Epidermal melanocyte (primary cell): Measurements from ENCODE around the gene SH2D1B.
"Not testable (repeated sequence)": the region's sequence is repeated elsewhere in the genome, so short reads cannot be mapped to it uniquely, and the experiment has no call there.

Source experiments
- DNase-seq: peaks from one replicate; pipeline ENCODE4 v3.0.0; 2011; ENCODE audit warnings: low spot score; ENCODE audit not compliant: insufficient read length

SH2D1B gene, protein sequence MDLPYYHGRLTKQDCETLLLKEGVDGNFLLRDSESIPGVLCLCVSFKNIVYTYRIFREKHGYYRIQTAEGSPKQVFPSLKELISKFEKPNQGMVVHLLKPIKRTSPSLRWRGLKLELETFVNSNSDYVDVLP

DNA sequence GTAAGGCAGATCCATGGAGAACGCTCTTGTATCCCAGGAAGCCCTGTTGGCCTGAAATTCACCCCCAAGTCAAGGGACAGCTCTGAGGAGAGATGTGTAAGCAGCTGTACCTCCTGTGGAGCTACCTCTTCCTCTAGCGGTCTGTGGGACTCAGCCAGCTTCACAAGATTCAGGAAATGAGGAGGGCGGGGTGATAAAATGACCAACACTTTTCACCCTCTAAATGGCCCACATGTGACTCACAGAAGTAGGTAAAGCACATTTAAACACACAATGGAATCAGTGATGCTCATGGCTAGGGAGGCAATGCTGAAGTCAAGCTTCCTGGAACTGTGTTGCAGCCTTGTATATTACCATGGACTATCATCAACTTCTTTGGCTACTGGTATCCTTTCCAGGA lies at the start of gene SH2D1B:
SH2D1B (minus strand) TSS at position 135 of the 400 bp plus-strand sequence; CDS start at position 15, 120 bp downstream.
- DNase-seq: no peak

- DNase-seq: no peak
Measured at GRCh38 chr1:162458236-162458635, 46.3 kb upstream of the SH2D1B start.

DNA sequence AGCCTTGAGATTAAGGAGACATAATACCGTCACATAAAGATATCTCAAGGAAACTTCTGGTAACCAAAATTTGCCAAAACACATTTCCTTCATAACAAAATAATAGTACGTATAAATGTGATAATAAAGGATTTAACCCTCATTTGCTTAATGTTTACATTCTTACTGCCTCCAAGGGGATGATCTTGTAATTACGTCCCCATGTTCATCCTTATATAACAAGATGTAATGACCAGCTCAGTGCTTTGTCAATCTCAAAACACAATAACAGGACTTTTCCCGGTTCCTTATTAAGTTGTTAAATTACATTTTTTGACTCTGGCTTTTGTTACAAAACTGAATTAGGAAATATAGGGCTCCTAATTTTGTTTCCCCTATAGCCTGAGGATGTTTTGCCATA lies 44.4 kb upstream of the SH2D1B start:
- no peak for DNase-seq

GRCh38 chr1:162454361-162454760 lies 42.4 kb upstream of the SH2D1B start:
- DNase-seq: not testable (repeated sequence)

GRCh38 chr1:162446946-162447345 lies 35.0 kb upstream of the SH2D1B start:
- DNase-seq: no peak

- DNase-seq: no peak
Measured at GRCh38 chr1:162444903-162445302, 33.0 kb upstream of the SH2D1B start.

GRCh38 chr1:162432977-162433713 lies 21.2 kb upstream of the SH2D1B start:
- DNase-seq: not testable (repeated sequence)

DNA sequence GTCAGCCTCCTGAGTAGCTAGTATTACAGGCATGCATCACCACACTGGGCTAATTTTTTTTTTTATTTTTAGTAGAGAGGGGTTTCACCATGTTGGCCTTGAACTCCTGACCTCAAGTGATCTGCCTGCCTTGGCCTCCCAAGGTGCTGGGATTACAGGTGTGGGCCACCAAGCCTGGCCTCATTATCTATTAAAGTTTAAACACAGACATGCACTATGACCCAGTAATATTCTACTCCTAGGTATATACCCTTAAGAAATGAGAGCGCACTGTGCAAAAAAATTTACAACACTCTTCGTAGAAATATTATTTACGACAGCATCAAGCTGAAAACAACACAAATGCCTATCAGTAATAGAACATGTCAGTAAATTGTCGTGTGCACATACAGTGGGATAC lies 18.6 kb upstream of the SH2D1B start:
- no peak for DNase-seq

DNA sequence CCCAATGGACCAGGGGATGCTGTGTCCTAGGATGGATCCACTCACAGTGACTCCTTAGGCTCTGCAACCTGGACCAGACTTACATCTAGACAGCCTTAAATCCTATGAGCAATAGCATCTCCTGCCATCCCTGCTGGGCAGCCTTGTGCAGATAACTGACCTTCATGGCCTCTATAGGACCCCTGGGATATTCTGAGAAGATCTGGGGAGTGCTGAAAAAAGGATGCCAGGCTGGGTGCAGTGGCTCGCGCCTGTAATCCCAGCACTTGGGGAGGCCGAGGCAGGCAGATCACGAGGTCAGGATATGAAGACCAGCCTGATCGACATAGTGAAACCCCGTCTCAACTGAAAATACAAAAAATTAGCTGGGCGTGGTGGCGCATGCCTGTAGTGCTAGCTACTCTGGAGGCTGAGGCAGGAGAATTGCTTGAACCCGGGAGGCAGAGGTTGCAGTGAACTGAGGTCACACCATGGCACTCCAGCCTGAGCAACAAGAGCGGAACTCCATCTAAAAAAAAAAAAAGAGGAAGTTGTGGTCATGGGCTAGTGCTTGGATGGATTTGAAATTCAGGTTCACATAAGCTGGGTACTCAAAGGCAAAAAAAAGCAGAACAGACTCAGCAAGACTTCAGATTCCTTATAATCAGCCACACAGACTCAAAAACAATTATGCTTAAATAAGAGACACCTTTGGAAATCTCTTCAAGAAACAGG lies 10.9 kb upstream of the SH2D1B start:
- no peak for DNase-seq

DNA sequence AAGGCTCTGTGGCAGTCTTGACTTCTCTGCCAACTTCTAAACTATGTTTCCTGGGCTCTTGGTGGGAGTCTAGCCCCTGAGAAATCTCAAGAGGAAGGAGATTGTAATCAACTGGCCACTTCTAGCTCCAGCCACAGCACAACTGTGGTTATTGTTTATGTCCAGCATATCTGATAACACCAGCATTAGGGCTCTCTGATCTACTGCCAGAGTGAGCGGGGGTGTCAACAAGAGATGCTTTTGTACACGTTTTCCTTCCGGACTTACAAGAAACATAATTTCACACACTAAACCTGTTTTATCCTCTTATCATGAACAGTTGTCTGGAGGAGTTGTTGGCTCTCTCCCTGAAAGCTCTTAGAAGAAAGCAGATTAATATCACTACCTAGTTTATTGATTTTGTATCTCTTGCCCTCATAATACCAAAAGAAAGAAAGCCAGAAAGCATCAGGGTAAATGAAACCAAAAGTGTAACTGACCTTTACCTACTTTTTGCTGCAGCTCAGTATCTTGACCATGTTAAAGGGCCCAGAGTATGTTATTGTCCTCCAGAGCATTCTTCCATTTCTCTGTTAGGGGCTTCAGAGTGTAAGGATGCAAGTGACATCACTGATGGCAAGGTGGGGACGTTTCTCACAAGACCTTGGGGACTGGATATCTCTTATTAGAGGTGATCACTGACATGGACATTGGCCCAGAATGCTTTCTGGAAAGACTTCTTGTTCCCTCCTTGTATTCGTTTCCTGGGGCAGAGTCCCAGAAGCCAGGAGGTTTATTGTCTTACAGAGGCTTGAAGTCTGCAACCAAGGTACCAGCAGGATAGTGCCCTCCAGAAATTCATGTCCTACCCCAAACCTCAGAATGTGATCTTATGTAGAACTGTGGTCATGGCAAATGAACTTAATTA lies 9.6 kb upstream of the SH2D1B start:
- DNase-seq: no peak

DNA sequence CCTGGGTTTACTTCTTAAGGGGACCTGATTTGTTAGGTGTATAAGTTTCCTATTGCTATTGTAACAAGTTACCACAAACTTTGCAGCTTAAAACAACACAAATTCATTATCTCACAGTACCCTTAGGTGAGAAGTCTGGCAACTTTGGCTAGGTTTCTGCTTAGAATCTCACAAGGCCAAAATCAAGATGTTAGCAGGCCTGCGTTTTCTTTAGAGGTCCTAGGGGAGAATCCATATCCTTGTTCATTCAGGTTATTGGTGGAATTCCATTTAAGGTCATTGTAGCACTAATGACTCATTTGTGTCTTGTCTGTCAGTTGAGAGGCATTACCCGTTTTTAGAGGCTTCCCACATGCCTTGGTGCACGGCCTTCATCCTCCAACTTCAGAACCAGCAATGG lies 8.2 kb upstream of the SH2D1B start:
- no peak for DNase-seq

GRCh38 chr1:162419450-162419931 lies 7.6 kb upstream of the SH2D1B start:
- not testable (repeated sequence) for DNase-seq

GRCh38 chr1:162418584-162418983 lies 6.6 kb upstream of the SH2D1B start:
- DNase-seq: not testable (repeated sequence)

DNA sequence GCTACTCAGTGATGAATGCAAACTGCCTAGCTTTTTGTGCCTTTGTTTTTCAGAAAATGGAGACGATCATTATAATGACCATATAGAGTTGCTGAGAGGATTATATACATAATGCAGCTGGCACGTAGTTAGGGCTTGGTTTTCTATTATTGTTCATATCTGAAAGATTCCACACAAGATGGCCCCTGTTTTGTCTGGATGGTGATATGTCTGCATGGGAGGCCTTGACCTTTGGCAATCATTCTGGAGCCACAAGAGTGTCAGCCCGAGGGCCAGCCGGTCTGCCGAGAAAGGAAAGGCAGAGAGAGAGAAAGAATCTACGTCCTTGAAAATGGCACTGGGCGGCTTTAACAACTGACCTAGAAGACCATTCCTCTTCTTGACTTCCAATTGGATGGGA lies 5.7 kb upstream of the SH2D1B start:
- no peak for DNase-seq

- DNase-seq: no peak
Measured at GRCh38 chr1:162416909-162417308, 5.0 kb upstream of the SH2D1B start.

GRCh38 chr1:162416215-162416614 lies 4.3 kb upstream of the SH2D1B start:
- DNase-seq: no peak

DNA sequence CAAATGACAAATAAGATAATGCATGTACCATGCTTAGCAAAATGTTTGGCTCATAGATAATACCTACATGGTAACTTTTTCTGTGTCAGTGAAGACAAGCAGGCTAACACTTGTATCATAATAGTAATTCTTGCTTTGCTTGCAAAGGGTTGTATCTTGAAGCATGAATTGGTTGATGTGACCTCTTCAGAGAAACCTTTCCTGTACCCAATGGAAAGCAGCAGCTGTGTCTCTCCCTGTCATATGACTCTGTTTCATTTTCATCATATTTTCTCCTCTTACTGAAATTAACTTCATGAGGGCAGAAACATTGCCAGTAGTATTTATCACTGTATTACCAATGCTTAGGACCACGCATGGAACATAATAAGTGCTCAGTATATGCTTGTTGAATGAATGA lies 4.4 kb downstream of the SH2D1B start:
- no peak for DNase-seq

DNA sequence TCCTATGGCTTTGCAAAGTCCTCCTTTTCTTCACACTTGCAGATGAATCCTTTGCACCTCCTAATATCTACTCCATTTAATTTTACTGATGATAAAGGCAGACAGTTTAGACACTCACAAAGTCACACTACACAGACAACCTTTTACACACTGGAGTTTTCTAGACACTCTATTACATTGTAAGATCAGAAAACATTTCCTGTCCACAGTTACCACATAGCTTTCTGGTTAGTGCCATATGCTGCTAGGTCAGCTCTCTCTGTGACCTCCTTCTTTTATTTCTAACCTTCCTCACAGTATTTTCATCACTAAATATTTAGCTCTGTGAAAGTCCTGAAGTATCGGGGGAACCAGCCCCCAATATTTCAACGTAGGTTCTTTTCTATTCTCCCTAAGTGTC lies 5.1 kb downstream of the SH2D1B start:
- DNase-seq: no peak

GRCh38 chr1:162405800-162406199 lies 6.1 kb downstream of the SH2D1B start:
- DNase-seq: no peak

DNA sequence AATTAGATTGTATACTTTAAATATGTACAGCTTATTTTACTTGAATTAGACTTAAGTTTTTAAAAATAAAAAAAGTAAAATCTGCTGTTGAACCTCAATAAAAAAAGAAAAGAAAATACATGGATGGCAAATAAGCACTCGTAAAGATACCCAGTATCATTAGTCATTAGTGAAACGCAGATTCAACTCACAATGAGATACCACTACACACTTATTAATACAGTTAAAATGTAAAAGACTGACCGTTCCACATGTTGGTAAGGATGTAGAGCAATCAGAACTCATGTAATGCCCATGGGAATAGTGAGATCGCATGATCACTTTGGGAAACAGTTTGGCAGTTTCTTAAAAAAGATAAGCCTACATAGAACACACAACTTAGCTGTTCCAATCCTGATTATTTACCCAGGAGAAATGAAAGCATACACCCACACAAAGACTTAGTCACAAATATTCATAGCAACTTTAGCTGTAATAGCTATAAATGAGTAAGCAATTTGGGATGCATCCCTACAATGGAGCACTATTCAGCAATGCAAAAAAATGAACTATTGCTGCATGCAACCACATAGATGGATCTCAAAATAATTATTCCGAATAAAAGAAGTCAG lies 7.3 kb downstream of the SH2D1B start:
- no peak for DNase-seq

- no peak for DNase-seq
Measured at GRCh38 chr1:162400790-162401355, 11.1 kb downstream of the SH2D1B start.
